Measurements from ENCODE around the gene ANKRD44. TPM values are rescaled to one million over a fixed set of nuclear protein-coding genes. Genes with fewer than 3 reads are reported as not detected.

ANKRD44 gene
- polyA plus RNA-seq, 2 of the 4 experiments (the other 2 are of a cell fraction) = 0.97 to 5.9 TPM

DNA sequence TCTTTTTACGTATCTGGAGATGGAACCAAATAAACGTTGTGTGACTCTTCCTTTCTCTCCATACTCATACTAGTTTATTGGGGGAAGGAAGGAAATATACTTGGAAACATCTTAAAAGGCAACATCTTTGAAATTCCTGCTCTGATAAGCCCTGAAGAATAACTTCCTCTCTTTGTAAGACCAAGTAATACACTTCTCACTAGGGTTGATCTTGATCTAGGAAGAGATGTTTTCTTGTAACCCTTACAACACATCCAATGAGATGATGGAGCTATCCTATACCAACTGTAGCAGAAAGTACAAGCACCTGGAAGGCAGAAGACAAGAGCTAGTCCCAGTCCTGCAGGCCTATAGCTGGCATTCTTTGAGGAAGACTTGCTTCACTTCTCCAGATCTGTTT is 2.0 kb downstream of the ANKRD44 start:
- DNase-seq (ENCODE audit: low read depth in 1 of 2, low spot score in 1 of 2) (no peak), FAIRE-seq (no peak), ATAC-seq (no peak)
- no peak overlapping the region for H3K4me2 ChIP-seq
- WGBS (ENCODE audit: missing lambda C conversion rate) = 86% methylated on average over 2 of the region's 2 CpGs
- POLR2A ChIA-PET = no interaction called here
- H3K4me1 ChIP-seq = peaks cover 12% of the 10 kb centered on the region; the same call in 2 of the 3 replicates
- no peak for TF ChIP-seq HOXA7 (CRISPR knock-in tag; IDR thresholded peaks at IDR 0.05)
- TF ChIP-seq, protein P1, sequence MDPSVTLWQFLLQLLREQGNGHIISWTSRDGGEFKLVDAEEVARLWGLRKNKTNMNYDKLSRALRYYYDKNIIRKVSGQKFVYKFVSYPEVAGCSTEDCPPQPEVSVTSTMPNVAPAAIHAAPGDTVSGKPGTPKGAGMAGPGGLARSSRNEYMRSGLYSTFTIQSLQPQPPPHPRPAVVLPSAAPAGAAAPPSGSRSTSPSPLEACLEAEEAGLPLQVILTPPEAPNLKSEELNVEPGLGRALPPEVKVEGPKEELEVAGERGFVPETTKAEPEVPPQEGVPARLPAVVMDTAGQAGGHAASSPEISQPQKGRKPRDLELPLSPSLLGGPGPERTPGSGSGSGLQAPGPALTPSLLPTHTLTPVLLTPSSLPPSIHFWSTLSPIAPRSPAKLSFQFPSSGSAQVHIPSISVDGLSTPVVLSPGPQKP (IDR thresholded peaks at IDR 0.05; ENCODE audit: low read depth, low read length) = no peak
- no peak for TF ChIP-seq TFCP2L1 (CRISPR knock-in tag; IDR thresholded peaks at IDR 0.05)
- TF ChIP-seq HOXB13 (CRISPR knock-in tag; IDR thresholded peaks at IDR 0.05; ENCODE audit: low read depth) = no peak
- TF ChIP-seq ZNF302 (CRISPR knock-in tag; IDR thresholded peaks at IDR 0.05) = no peak
- TF ChIP-seq, protein P2, sequence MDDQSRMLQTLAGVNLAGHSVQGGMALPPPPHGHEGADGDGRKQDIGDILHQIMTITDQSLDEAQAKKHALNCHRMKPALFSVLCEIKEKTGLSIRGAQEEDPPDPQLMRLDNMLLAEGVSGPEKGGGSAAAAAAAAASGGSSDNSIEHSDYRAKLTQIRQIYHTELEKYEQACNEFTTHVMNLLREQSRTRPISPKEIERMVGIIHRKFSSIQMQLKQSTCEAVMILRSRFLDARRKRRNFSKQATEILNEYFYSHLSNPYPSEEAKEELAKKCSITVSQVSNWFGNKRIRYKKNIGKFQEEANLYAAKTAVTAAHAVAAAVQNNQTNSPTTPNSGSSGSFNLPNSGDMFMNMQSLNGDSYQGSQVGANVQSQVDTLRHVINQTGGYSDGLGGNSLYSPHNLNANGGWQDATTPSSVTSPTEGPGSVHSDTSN (IDR thresholded peaks at IDR 0.05) = no peak
- no peak for TF ChIP-seq GATA3 (IDR thresholded peaks at IDR 0.05; ENCODE audit: borderline replicate concordance)
- no peak for TF ChIP-seq TP53 (CRISPR knock-in tag; IDR thresholded peaks at IDR 0.05)
- TF ChIP-seq FOSL2 (IDR thresholded peaks at IDR 0.05) = no peak
- TF ChIP-seq FOSL2 (CRISPR knock-in tag; IDR thresholded peaks at IDR 0.05) = no peak
- TF ChIP-seq MAZ (IDR thresholded peaks at IDR 0.05; ENCODE audit: borderline replicate concordance, low read depth, low read length) = no peak
- no peak for TF ChIP-seq ZFP36 (IDR thresholded peaks at IDR 0.05; ENCODE audit: borderline replicate concordance, partially characterized antibody)
- TF ChIP-seq RFX5 (IDR thresholded peaks at IDR 0.05) = no peak
- no peak for TF ChIP-seq RAD21 (conservative IDR thresholded peaks at IDR 0.05 in 1 of 2, IDR thresholded peaks at IDR 0.05 in 1 of 2)
- TF ChIP-seq FOXS1 (CRISPR knock-in tag; IDR thresholded peaks at IDR 0.05) = no peak
- no peak for TF ChIP-seq BHLHE40 (IDR thresholded peaks at IDR 0.05; ENCODE audit: low read depth, low read length)
- H3K4me3 ChIP-seq = no peak overlapping the region
- H3K9me3 ChIP-seq = no peaks in the 10 kb centered on the region
- no peak overlapping the region for H3K27ac ChIP-seq
- CTCF ChIA-PET = interaction anchor here (2.0 to 5.3 kb wide), 3 partner anchors 11 to 195 kb away, joined by 6 to 43 read pairs (median 23); no protein-coding TSS in a partner anchor

DNA sequence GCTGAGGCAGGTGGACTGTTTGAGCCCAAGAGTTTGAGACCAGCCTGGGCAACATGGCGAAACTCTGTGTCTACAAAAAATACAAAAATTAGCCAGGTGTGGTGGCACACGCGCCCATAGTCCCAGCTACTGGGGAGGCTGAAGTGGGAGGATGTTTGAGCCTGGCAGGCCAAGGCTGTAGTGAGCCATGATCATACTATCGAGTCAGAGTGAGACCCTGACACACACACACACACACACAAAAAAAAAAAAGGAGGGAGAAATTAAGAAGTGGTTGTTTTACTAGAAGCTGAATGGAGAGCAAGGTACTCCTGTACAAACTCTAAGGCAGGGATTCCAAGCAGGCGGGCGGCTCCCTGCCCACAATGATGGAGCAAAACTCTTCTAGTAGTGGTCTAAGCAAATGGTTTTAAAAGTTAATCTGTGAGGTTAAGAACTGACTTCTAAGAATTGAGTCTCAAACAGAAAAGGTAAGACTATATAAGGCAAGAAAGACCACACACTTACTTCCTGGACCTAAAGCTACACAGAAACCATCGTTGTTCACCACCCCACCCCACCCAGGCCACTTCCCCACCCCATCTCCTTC is 2.6 kb downstream of the ANKRD44 start:
- H3K27ac ChIP-seq = no peak overlapping the region
- no peak overlapping the region for H3K4me2 ChIP-seq
- DNase-seq (ENCODE audit: low read depth in 1 of 2, low spot score in 1 of 2) = no peak
- H3K4me3 ChIP-seq = no peak overlapping the region
- CTCF ChIA-PET = interaction anchor here (1.6 to 5.3 kb wide), 3 partner anchors 11 to 195 kb away, joined by 6 to 43 read pairs (median 6); no protein-coding TSS in a partner anchor
- no peaks in the 10 kb centered on the region for H3K9me3 ChIP-seq
- TF ChIP-seq POLR2A (IDR thresholded peaks at IDR 0.05; ENCODE audit: low read length) (no peak), TFCP2L1 (CRISPR knock-in tag; IDR thresholded peaks at IDR 0.05) (no peak), CBX2 (IDR thresholded peaks at IDR 0.05; ENCODE audit: borderline replicate concordance, low read depth) (no peak), ZC3H11A (IDR thresholded peaks at IDR 0.05) (no peak), FOXS1 (CRISPR knock-in tag; IDR thresholded peaks at IDR 0.05) (no peak), CHD4 (IDR thresholded peaks at IDR 0.05; ENCODE audit: borderline replicate concordance) (no peak), HOXB5 (CRISPR knock-in tag; IDR thresholded peaks at IDR 0.05) (no peak), SMC3 (IDR thresholded peaks at IDR 0.05) (no peak), HDAC2 (IDR thresholded peaks at IDR 0.05) (no peak), ZSCAN20 (CRISPR knock-in tag; IDR thresholded peaks at IDR 0.05) (no peak)
- TF ChIP-seq, protein P3, sequence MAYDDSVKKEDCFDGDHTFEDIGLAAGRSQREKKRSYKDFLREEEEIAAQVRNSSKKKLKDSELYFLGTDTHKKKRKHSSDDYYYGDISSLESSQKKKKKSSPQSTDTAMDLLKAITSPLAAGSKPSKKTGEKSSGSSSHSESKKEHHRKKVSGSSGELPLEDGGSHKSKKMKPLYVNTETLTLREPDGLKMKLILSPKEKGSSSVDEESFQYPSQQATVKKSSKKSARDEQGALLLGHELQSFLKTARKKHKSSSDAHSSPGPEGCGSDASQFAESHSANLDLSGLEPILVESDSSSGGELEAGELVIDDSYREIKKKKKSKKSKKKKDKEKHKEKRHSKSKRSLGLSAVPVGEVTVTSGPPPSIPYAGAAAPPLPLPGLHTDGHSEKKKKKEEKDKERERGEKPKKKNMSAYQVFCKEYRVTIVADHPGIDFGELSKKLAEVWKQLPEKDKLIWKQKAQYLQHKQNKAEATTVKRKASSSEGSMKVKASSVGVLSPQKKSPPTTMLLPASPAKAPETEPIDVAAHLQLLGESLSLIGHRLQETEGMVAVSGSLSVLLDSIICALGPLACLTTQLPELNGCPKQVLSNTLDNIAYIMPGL (CRISPR knock-in tag; IDR thresholded peaks at IDR 0.05; ENCODE audit: borderline replicate concordance) = no peak
- ATAC-seq = no peak
- 94% methylated on average over 7 of the region's 7 CpGs for WGBS (ENCODE audit: missing lambda C conversion rate)
- POLR2A ChIA-PET = no interaction called here
- peaks cover 18% of the 10 kb centered on the region; the same call in 2 of the 3 replicates for H3K4me1 ChIP-seq
- FAIRE-seq = no peak

Data from A549 (cell line).